Stimulated activated naive CD8-positive, alpha-beta T cell treated with anti-CD3 and anti-CD28 coated beads, Interleukin-15, Interleukin-2, amounts not matched to agents 100 ng/mL and 50 ng/mL, for 24 hours (primary cell): ENCODE measurements around the gene ZNF532.
"Not testable (repeated sequence)": the region's sequence is repeated elsewhere in the genome, so short reads cannot be mapped to it uniquely, and the experiment has no call there.

Source experiments
- H3K27ac Mint-ChIP-seq: one replicate; pipeline ENCODE4 v1.8.0; 2021; ENCODE audit warnings: mild to moderate bottlenecking, mixed read lengths
- H3K27me3 Mint-ChIP-seq: one replicate; pipeline ENCODE4 v1.8.0; 2021; ENCODE audit warnings: mixed read lengths
- H3K36me3 Mint-ChIP-seq: one replicate; pipeline ENCODE4 v1.8.0; 2021; ENCODE audit warnings: low read depth, mixed read lengths
- H3K4me1 Mint-ChIP-seq: one replicate; pipeline ENCODE4 v1.8.0; 2021; ENCODE audit warnings: low read depth, mixed read lengths
- H3K4me3 Mint-ChIP-seq: one replicate; pipeline ENCODE4 v1.8.0; 2021; ENCODE audit warnings: mild to moderate bottlenecking, mixed read lengths
- H3K9me3 Mint-ChIP-seq: one replicate; pipeline ENCODE4 v1.8.0; 2021; ENCODE audit warnings: mixed read lengths

ZNF532 gene

DNA sequence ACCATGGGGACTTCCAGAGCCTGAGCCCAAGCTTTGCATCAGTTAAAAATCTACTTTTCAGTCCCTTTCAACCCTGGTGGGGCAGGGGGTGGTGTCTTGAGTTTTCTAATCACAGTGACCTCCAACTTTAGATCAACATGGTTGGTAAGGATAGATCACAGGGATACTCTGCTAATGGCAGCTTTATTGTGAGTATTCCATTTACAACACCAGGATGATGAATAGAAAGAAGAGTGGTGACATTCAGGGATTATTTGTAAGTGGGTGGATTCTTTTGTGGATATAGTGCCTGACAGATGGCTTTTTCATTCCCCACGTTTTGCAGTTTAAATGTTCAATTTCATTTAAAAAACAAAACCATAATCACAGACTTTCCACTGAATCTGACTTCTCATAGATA, 51.3 kb downstream of the ZNF532 start:
- no peaks in the 10 kb centered on the region for H3K36me3 Mint-ChIP-seq
- no peak overlapping the region for H3K27ac Mint-ChIP-seq
- H3K4me3 Mint-ChIP-seq: no peak overlapping the region
- H3K27me3 Mint-ChIP-seq: peaks cover 7% of the 10 kb centered on the region
- H3K9me3 Mint-ChIP-seq: no peaks in the 10 kb centered on the region
- H3K4me1 Mint-ChIP-seq: peaks cover 6% of the 10 kb centered on the region

DNA sequence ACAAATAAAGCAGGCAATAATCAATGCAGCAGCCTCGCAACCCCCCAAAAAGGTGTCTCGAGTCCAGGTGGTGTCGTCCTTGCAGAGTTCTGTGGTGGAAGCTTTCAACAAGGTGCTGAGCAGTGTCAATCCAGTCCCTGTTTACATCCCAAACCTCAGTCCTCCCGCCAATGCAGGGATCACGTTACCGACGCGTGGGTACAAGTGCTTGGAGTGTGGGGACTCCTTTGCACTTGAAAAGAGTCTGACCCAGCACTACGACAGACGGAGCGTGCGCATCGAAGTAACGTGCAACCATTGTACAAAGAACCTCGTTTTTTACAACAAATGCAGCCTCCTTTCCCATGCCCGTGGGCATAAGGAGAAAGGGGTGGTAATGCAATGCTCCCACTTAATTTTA, 55.3 kb downstream of the ZNF532 start:
- not testable (repeated sequence) for H3K4me3 Mint-ChIP-seq, H3K27ac Mint-ChIP-seq, H3K4me1 Mint-ChIP-seq, H3K9me3 Mint-ChIP-seq, H3K36me3 Mint-ChIP-seq, H3K27me3 Mint-ChIP-seq

- H3K27ac Mint-ChIP-seq: no peak overlapping the region
- peaks cover 4% of the 10 kb centered on the region for H3K36me3 Mint-ChIP-seq
- peaks cover 19% of the 10 kb centered on the region for H3K27me3 Mint-ChIP-seq
- H3K4me3 Mint-ChIP-seq: no peak overlapping the region
- H3K4me1 Mint-ChIP-seq: no peaks in the 10 kb centered on the region
- peaks cover 10% of the 10 kb centered on the region for H3K9me3 Mint-ChIP-seq
Measured at GRCh38 chr18:58922995-58923394, 58.3 kb downstream of the ZNF532 start.

- no peak overlapping the region for H3K27ac Mint-ChIP-seq
- peaks cover 4% of the 10 kb centered on the region for H3K36me3 Mint-ChIP-seq
- no peak overlapping the region for H3K4me3 Mint-ChIP-seq
- H3K4me1 Mint-ChIP-seq: no peaks in the 10 kb centered on the region
- peaks cover 10% of the 10 kb centered on the region for H3K9me3 Mint-ChIP-seq
- peaks cover 27% of the 10 kb centered on the region for H3K27me3 Mint-ChIP-seq
Measured at GRCh38 chr18:58924473-58924872, 59.8 kb downstream of the ZNF532 start.

- H3K36me3 Mint-ChIP-seq: peaks cover 4% of the 10 kb centered on the region
- H3K4me1 Mint-ChIP-seq: no peaks in the 10 kb centered on the region
- H3K9me3 Mint-ChIP-seq: peaks cover 10% of the 10 kb centered on the region
- no peak overlapping the region for H3K4me3 Mint-ChIP-seq
- H3K27me3 Mint-ChIP-seq: peaks cover 28% of the 10 kb centered on the region
- H3K27ac Mint-ChIP-seq: no peak overlapping the region
Measured at GRCh38 chr18:58927659-58928058, 63.0 kb downstream of the ZNF532 start.

DNA sequence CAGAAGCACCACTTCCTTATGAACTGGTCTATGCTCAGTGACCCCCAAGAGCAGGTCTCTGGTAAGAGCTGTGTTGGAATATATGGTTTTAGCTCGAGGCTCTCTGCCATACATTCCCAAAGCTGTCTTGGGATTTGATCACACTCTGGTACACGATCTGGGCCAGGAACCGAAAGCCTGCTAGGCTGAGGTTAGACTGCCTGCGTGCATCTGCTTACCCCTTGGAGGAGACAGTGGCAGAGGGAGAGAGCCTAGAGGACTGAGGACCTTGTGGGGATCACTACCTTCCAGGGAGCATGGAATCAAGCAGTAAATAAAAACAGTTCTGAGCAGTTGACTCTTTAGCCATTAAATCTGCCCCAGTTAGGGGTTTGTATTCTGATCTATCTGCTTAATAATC, 63.7 kb downstream of the ZNF532 start:
- H3K36me3 Mint-ChIP-seq: peaks cover 4% of the 10 kb centered on the region
- H3K4me1 Mint-ChIP-seq: no peaks in the 10 kb centered on the region
- H3K27me3 Mint-ChIP-seq: peaks cover 31% of the 10 kb centered on the region
- H3K27ac Mint-ChIP-seq: no peak overlapping the region
- no peak overlapping the region for H3K4me3 Mint-ChIP-seq
- H3K9me3 Mint-ChIP-seq: peaks cover 10% of the 10 kb centered on the region

GRCh38 chr18:58929206-58929605, 64.5 kb downstream of the ZNF532 start:
- Mint-ChIP-seq H3K36me3 (peaks cover 4% of the 10 kb centered on the region), H3K9me3 (peaks cover 10% of the 10 kb centered on the region), H3K4me1 (no peaks in the 10 kb centered on the region), H3K4me3 (no peak overlapping the region), H3K27me3 (peaks cover 31% of the 10 kb centered on the region), H3K27ac (no peak overlapping the region)

GRCh38 chr18:58934356-58934755, 69.7 kb downstream of the ZNF532 start:
- Mint-ChIP-seq H3K27ac (no peak overlapping the region), H3K27me3 (peaks cover 12% of the 10 kb centered on the region), H3K4me1 (peaks cover 5% of the 10 kb centered on the region), H3K36me3 (no peaks in the 10 kb centered on the region), H3K4me3 (no peak overlapping the region), H3K9me3 (no peaks in the 10 kb centered on the region)

DNA sequence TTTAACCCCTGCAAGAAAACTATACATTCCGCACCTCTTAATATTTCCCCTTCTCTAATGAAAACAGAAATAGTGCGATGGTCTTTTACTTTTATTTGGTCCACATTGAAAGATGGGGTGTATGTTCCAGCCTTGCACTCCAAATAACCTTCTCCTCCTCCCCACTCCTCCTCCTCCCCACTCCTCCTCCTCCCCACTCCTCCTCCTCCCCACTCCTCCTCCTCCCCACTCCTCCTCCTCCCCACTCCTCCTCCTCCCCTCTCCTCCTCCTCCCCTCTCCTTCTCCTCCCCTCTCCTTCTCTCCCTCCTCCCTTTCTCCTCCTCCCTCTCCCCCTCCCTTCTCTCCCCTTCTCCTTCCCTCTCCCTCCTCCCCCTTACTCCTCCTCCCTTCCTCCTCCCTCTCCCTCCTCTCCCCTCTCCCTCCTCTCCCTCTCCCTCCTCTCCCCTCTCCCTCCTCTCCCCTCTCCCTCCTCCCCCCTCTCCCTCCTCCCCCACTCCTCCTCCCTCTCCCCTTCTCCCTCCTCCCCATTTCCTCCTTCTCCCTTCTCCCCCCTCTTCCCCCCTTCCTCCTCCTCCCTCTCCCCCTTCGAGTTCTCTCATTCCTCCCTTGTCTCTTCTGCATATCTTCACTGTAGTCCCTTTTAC, 70.4 kb downstream of the ZNF532 start:
- Mint-ChIP-seq H3K36me3 (no peaks in the 10 kb centered on the region), H3K4me1 (peaks cover 5% of the 10 kb centered on the region), H3K9me3 (no peaks in the 10 kb centered on the region), H3K27me3 (peaks cover 11% of the 10 kb centered on the region), H3K4me3 (no peak overlapping the region), H3K27ac (no peak overlapping the region)

DNA sequence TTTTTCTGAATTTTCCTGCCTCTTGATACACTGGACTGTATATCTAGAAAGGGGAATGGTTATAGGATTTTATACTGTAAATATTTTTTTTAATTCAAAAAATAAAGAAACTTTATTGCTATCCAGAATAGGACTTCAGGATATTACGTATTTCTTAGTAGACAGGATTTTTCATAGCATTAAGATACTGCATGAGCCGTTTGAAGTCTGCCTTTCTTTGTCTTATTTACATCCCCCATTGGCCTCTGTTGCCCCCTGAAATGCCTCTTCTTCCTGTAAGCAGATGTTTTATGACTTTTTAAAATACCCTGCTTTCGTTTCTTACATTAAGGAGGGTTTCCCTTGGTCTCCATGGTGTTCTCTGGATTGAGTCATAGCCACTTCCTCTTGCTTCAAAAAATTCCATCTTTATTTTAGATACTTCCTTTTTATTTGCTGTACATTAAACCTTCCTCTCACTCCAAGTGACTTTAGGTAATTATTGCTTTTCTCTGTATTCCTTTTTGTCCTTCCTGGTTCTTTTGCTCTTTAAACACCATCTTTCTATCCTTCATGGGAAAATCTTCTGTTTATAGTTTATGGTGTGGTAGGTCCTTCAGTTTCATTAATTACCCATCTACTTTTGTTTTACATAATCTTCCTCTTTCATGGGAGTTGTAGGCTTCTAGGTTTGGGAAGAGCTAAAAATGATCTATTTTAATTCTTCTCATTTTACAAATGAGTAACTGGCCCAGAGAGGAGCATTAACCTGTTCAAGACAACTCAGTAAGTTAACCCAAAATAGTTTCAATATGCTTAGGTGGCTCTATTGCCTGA, 72.6 kb downstream of the ZNF532 start:
- peak overlapping the region; percentile 45 for H3K27ac Mint-ChIP-seq
- H3K4me3 Mint-ChIP-seq: no peak overlapping the region
- no peaks in the 10 kb centered on the region for H3K9me3 Mint-ChIP-seq
- peaks cover 17% of the 10 kb centered on the region for H3K27me3 Mint-ChIP-seq
- H3K4me1 Mint-ChIP-seq: peaks cover 5% of the 10 kb centered on the region
- H3K36me3 Mint-ChIP-seq: no peaks in the 10 kb centered on the region

DNA sequence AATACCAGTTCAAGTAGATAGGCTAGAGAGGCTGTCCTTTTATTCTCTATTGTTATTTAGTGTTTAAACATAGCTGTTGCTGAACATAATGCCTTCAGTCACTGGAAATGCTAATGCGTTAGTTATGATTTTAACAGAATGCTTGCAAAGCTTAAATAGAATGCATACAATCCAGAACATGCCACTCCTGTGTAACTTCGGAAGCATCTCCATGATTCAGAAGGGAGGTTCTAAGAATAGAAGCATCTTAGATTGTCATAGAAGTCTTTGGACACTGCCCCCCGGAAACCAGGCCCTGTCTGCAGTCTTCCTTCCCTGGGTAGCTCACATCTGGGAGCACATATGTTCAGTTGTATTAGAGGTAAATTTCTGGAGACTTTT, 73.2 kb downstream of the ZNF532 start:
- peaks cover 15% of the 10 kb centered on the region for H3K27me3 Mint-ChIP-seq
- H3K9me3 Mint-ChIP-seq: no peaks in the 10 kb centered on the region

DNA sequence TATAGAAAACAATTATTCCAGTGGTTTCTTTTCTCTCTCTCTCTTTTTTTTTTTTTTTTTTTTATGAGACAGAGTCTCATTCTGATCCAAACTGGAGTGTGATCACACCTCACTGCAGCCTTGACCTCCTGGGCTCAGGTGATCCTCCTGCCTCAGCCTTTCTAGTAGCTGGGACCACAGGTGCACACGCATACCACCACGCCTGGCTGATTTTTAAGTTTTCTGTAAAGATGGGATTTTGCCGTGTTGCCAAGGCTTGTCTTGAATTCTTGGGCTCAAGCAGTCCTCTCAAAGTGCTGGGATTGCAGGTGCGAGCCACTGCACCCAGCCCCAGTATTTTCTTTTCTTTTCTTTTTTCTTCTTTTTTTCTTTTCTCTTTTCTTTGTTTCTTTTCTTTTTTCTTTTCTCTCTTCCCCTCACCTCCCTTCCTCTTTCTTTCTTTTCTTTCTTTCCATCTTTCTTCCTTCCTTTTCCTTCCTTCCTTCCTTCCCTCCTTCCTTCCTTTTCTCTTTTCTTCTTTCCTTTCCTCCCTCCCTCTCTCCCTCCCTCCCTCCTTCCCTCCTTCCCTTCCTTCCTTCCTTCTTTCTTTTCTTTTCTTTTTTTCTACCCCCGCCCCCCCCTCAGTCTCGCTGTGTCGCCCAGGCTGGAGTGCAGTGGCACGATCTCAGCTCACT, 76.9 kb downstream of the ZNF532 start:
- H3K27me3 Mint-ChIP-seq: peaks cover 17% of the 10 kb centered on the region
- no peak overlapping the region for H3K4me3 Mint-ChIP-seq
- H3K27ac Mint-ChIP-seq: no peak overlapping the region
- H3K9me3 Mint-ChIP-seq: no peaks in the 10 kb centered on the region
- no peaks in the 10 kb centered on the region for H3K36me3 Mint-ChIP-seq
- peaks cover 5% of the 10 kb centered on the region for H3K4me1 Mint-ChIP-seq

More for the DNA sequence above, 73.2 kb downstream of the ZNF532 start:
- no peaks in the 10 kb centered on the region for H3K36me3 Mint-ChIP-seq
- peaks cover 5% of the 10 kb centered on the region for H3K4me1 Mint-ChIP-seq
- H3K27ac Mint-ChIP-seq: no peak overlapping the region
- no peak overlapping the region for H3K4me3 Mint-ChIP-seq

GRCh38 chr18:58943896-58944295, 79.2 kb downstream of the ZNF532 start:
- no peaks in the 10 kb centered on the region for H3K4me1 Mint-ChIP-seq
- H3K27ac Mint-ChIP-seq: no peak overlapping the region
- no peaks in the 10 kb centered on the region for H3K9me3 Mint-ChIP-seq
- peaks cover 17% of the 10 kb centered on the region for H3K27me3 Mint-ChIP-seq
- no peaks in the 10 kb centered on the region for H3K36me3 Mint-ChIP-seq
- no peak overlapping the region for H3K4me3 Mint-ChIP-seq

DNA sequence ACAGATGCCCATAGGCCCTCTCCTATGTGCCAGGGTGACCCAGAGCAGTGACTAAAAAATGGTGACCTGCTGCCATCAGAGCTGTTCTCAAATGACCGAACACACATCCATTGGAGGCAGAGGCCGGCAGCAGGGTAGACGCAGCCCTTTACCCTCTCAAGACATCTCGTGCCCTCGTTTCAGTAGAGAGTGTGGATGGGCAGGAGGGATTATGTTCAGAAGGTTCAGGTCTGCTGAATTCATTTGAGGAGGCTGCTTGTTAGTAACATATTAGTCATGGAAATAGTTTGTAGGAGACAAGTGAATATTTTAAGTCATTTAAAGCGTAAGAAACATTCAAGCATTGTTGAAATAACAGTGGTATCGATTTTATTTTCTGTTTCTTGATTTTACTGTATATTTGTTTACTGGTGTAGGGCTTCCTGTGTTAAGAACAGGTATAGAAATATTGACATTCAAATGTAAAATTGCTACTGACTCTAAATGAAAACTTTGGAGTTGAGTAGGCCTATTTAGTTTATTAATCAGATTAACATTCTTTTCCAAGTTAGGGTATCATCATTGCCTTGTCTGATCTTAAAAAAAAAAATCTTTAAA, 82.6 kb downstream of the ZNF532 start:
- H3K4me1 Mint-ChIP-seq: no peaks in the 10 kb centered on the region
- H3K9me3 Mint-ChIP-seq: no peaks in the 10 kb centered on the region
- H3K4me3 Mint-ChIP-seq: no peak overlapping the region
- H3K27me3 Mint-ChIP-seq: peaks cover 7% of the 10 kb centered on the region
- H3K27ac Mint-ChIP-seq: no peak overlapping the region
- H3K36me3 Mint-ChIP-seq: no peaks in the 10 kb centered on the region

DNA sequence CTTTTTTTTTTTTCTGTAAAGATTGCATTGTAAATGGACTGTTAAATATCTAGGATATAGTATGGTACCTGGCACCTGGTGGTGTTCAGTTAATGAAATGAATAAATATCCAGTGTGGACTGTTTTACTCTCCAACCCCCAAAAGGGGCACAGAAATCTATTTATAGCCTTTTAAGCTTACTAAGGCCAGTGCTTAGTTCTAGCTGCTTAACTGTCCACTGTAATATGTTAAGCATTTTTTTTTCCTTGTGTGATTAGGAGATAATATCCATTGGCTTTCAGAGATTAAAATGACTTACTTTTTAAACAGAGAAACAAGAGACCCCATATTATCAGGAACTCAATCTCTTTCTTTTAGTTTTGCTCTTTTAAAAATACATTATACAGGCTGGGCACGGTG, 84.4 kb downstream of the ZNF532 start:
- no peak overlapping the region for H3K4me3 Mint-ChIP-seq
- H3K9me3 Mint-ChIP-seq: no peaks in the 10 kb centered on the region
- no peaks in the 10 kb centered on the region for H3K36me3 Mint-ChIP-seq
- H3K27ac Mint-ChIP-seq: no peak overlapping the region
- H3K4me1 Mint-ChIP-seq: no peaks in the 10 kb centered on the region
- peaks cover 11% of the 10 kb centered on the region for H3K27me3 Mint-ChIP-seq
